Left cardiac atrium (tissue), 4 donors: ENCODE results near the gene ELP5. TPM values are rescaled to one million over a fixed set of nuclear protein-coding genes. Genes with fewer than 3 reads are reported as not detected.

ENCODE experiments used
- ATAC-seq, 2 donors: fragments of 200-7000 bp; cut with Tn5 transposase; one replicate each; pipeline ENCODE4 v1.9.1; 2020; ENCODE audit warnings: mild to moderate bottlenecking in 2 of 2, moderate library complexity in 2 of 2
- DNase-seq: peaks from one replicate; pipeline ENCODE4 v3.0.0-alpha.2; 2020
- intact Hi-C, 2 donors: fragments of 100-400 bp; cut with DNase I; formaldehyde crosslinking; loops; one replicate each; pipeline versions ENCODE4 v1.14.1 to v1.15.1; 2022 to 2023
- microRNA-seq, 2 donors: library from miRNA; unstranded; fragments of <30 nt; microRNA quantifications; one replicate each; pipeline ENCODE4 v1.2.0, GENCODE V29; 2020
- total RNA-seq, 2 donors: library from RNA; stranded (reverse); fragmentation: NEBNext Ultra II Directional; extraction: Animal tissue kit (Norgen Biotek cat#: 25700); gene quantifications; one replicate each; pipeline ENCODE4 v1.2.1, GENCODE V29; 2021
- donor health status: DM: no; HTN: yes; CAD: no.
- donor health status: DM: no; HTN: yes; CAD: no; lungs with severe emphysema.
- donor health status: DM: yes; HTN: yes; CAD: no.
- donor health status: Dilated cardiomyopathy.

The ELP5 gene
- total RNA-seq, 2 donors from 2014 or later, result 68.3 to 93.8 TPM

- intact Hi-C loops, result loop anchor here in 1 of 2 donors (5.0 kb wide), 1 partner anchor 247 kb away; no protein-coding TSS in a partner anchor
- DNase-seq (peak; percentile 76), ATAC-seq (peak; percentile 49 to 61)
Measured at GRCh38 chr17:7294614-7295153, 42.7 kb downstream of the ELP5 start, which contains the start of gene YBX2. Gene YBX2, minus strand, starts transcription at chr17:7294639. Its CDS starts 139 bp downstream, at chr17:7294500.

- ATAC-seq (no peak), DNase-seq (no peak)
- intact Hi-C loops, result loop anchor here (1.0 to 5.0 kb wide), 3 partner anchors 15 to 248 kb away; partner anchors contain the start of gene SLC2A4 (in 1 of the 2)
Measured at GRCh38 chr17:7295230-7296180, 43.5 kb downstream of the ELP5 start.

- ATAC-seq, result peak; percentile 76 to 87
- intact Hi-C loops, result loop anchor here (1.0 to 5.0 kb wide), 3 partner anchors 16 to 249 kb away; partner anchors contain the start of gene SLC2A4 (in 1 of the 2)
- peak; percentile 88 for DNase-seq
Measured at GRCh38 chr17:7296189-7296861, 44.3 kb downstream of the ELP5 start.

- DNase-seq (no peak), ATAC-seq (no peak)
- intact Hi-C loops, result no loop called here
Measured at GRCh38 chr17:7304179-7304578, 52.2 kb downstream of the ELP5 start.

GRCh38 chr17:7306911-7307685 is 55.1 kb downstream of the ELP5 start, which contains the start of gene EIF5A:
Gene EIF5A, plus strand, starts transcription at chr17:7307628. Its CDS starts 2,008 bp downstream, at chr17:7309636.
- intact Hi-C loops, result no loop called here
- peak; percentile 92 to 93 for ATAC-seq
- peak; percentile 100 for DNase-seq

- intact Hi-C loops, result no loop called here
- ATAC-seq (peak; percentile 41 to 44), DNase-seq (peak; percentile 59)
Measured at GRCh38 chr17:7307686-7308624, 55.9 kb downstream of the ELP5 start.

GRCh38 chr17:7308625-7309433 is 56.8 kb downstream of the ELP5 start:
- ATAC-seq, result peak; percentile 6 to 31
- intact Hi-C loops, result no loop called here

More at GRCh38 chr17:7308625-7309433, 56.8 kb downstream of the ELP5 start:
- peak; percentile 81 for DNase-seq

Small RNA genes lying within 50 kb of the gene (microRNA-seq; reads per million reads assigned to microRNA genes)
- gene MIR324, result 968 to 1,569 reads per million in 2 donors

Other genes starting within 250 kb of the ELP5 start
- gene RNASEK, start 239.6 kb upstream of the ELP5 start, total RNA-seq, result 100 to 1,000 TPM; 174 to 198 TPM
- gene BCL6B, start 229.2 kb upstream of the ELP5 start, total RNA-seq, result 10 to 100 TPM; 14.1 to 19.8 TPM
- 1 to 10 TPM; 1.2 to 1.8 TPM for gene SLC16A13, start 216.2 kb upstream of the ELP5 start, total RNA-seq
- 1 to 10 TPM; 2.5 to 3.5 TPM for gene SLC16A11, start 208.1 kb upstream of the ELP5 start, total RNA-seq
- gene CLEC10A, start 172.0 kb upstream of the ELP5 start, total RNA-seq, result 10 to 100 TPM in 1 of 2 donors, 1 to 10 TPM in 1; 6.6 to 13.4 TPM
- gene ASGR2, start 137.4 kb upstream of the ELP5 start, total RNA-seq, result under 1 TPM; 0.62 to 0.68 TPM
- under 1 TPM; 0.68 TPM for gene ASGR1, start 72.8 kb upstream of the ELP5 start, total RNA-seq
- gene DLG4, start 32.4 kb upstream of the ELP5 start, total RNA-seq, result 10 to 100 TPM; 21.3 to 22.9 TPM
- 1,000 to 10,000 TPM in 1 of 2 donors, 100 to 1,000 TPM in 1; 891 to 1,101 TPM for gene ACADVL, start 32.3 kb upstream of the ELP5 start, total RNA-seq
- 10 to 100 TPM; 22.5 to 23.8 TPM for gene DVL2, start 17.7 kb upstream of the ELP5 start, total RNA-seq
- 10 to 100 TPM; 18.5 to 27.5 TPM for gene PHF23, start 12.8 kb upstream of the ELP5 start, total RNA-seq
- 100 to 1,000 TPM; 459 to 475 TPM for gene GABARAP, start 9.8 kb upstream of the ELP5 start, total RNA-seq
- 100 to 1,000 TPM; 116 to 118 TPM for gene CTDNEP1, start 481 bp upstream of the ELP5 start, total RNA-seq
- 1 to 10 TPM; 2.1 to 4.9 TPM for gene CLDN7, start 10.3 kb downstream of the ELP5 start, total RNA-seq
- 10 to 100 TPM; 79.1 to 87.6 TPM for gene SLC2A4, start 29.5 kb downstream of the ELP5 start, total RNA-seq
- 1 to 10 TPM; 1.2 to 1.9 TPM for gene YBX2, start 42.4 kb downstream of the ELP5 start, total RNA-seq
- gene EIF5A, start 55.4 kb downstream of the ELP5 start, total RNA-seq, result 100 to 1,000 TPM; 274 to 374 TPM
- 10 to 100 TPM; 59.3 to 63.4 TPM for gene GPS2, start 63.1 kb downstream of the ELP5 start, total RNA-seq
- 10 to 100 TPM; 24.8 to 38.8 TPM for gene NEURL4, start 77.1 kb downstream of the ELP5 start, total RNA-seq
- gene ACAP1, start 84.3 kb downstream of the ELP5 start, total RNA-seq, result 10 to 100 TPM; 19.0 to 20.4 TPM
- 1 to 10 TPM; 5.3 to 5.9 TPM for gene KCTD11, start 99.9 kb downstream of the ELP5 start, total RNA-seq
- not detected for gene TMEM95, start 102.9 kb downstream of the ELP5 start, total RNA-seq
- gene TNK1, start 128.9 kb downstream of the ELP5 start, total RNA-seq, result 1 to 10 TPM; 1.9 to 2.1 TPM
- gene PLSCR3, start 142.3 kb downstream of the ELP5 start, total RNA-seq, result 10 to 100 TPM; 22.4 to 29.0 TPM
- 10 to 100 TPM; 67.3 to 69.2 TPM for gene TMEM256, start 151.9 kb downstream of the ELP5 start, total RNA-seq
- 10 to 100 TPM; 12.1 to 15.5 TPM for gene NLGN2, start 155.6 kb downstream of the ELP5 start, total RNA-seq
- gene SPEM1, start 168.1 kb downstream of the ELP5 start, total RNA-seq, result not detected
- not detected for gene SPEM2, start 173.4 kb downstream of the ELP5 start, total RNA-seq
- not detected for gene SPEM3, start 176.6 kb downstream of the ELP5 start, total RNA-seq
- gene TMEM102, start 183.2 kb downstream of the ELP5 start, total RNA-seq, result 1 to 10 TPM; 2.7 to 2.9 TPM
- gene FGF11, start 187.3 kb downstream of the ELP5 start, total RNA-seq, result 10 to 100 TPM; 20.5 to 24.6 TPM
- 10 to 100 TPM; 12.4 to 13.8 TPM for gene CHRNB1, start 192.8 kb downstream of the ELP5 start, total RNA-seq
- 10 to 100 TPM; 62.1 to 62.2 TPM for gene ZBTB4, start 227.4 kb downstream of the ELP5 start, total RNA-seq
- not detected for gene SLC35G6, start 229.2 kb downstream of the ELP5 start, total RNA-seq
- gene POLR2A, start 232.2 kb downstream of the ELP5 start, total RNA-seq, result 10 to 100 TPM; 42.8 to 56.9 TPM